Fibroblast of villous mesenchyme (primary cell): Measurements from ENCODE around the gene USP17L26. TPM values are rescaled to one million over a fixed set of nuclear protein-coding genes. Genes with fewer than 3 reads are reported as not detected.
"Not testable (repeated sequence)": the region's sequence is repeated elsewhere in the genome, so short reads cannot be mapped to it uniquely, and the experiment has no call there.

Source experiments
- DNase-seq: peaks from one replicate; pipeline ENCODE4 v3.0.0-alpha.2; 2010; ENCODE audit warnings: low read depth
- H3K4me3 ChIP-seq: 2 replicates; pipeline ENCODE4 v1.5.1; 2011; ENCODE audit warnings: low read depth, mild to moderate bottlenecking, low read length
- total RNA-seq: library from RNA; depleted of rRNA; stranded (reverse); fragments of >200 nt; gene quantifications from 2 replicates; pipeline ENCODE4 v1.2.3, GENCODE V29; 2012
- TF ChIP-seq, protein P1 (sequence below): IDR thresholded peaks from 2 replicates; pipeline ENCODE4 v1.5.1; 2012; ENCODE audit warnings: low read depth, mild to moderate bottlenecking, low read length; ENCODE audit not compliant: insufficient read depth

The USP17L26 gene, protein sequence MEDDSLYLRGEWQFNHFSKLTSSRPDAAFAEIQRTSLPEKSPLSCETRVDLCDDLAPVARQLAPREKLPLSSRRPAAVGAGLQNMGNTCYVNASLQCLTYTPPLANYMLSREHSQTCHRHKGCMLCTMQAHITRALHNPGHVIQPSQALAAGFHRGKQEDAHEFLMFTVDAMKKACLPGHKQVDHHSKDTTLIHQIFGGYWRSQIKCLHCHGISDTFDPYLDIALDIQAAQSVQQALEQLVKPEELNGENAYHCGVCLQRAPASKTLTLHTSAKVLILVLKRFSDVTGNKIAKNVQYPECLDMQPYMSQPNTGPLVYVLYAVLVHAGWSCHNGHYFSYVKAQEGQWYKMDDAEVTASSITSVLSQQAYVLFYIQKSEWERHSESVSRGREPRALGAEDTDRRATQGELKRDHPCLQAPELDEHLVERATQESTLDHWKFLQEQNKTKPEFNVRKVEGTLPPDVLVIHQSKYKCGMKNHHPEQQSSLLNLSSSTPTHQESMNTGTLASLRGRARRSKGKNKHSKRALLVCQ
- total RNA-seq: not detected in 2 replicates

DNA sequence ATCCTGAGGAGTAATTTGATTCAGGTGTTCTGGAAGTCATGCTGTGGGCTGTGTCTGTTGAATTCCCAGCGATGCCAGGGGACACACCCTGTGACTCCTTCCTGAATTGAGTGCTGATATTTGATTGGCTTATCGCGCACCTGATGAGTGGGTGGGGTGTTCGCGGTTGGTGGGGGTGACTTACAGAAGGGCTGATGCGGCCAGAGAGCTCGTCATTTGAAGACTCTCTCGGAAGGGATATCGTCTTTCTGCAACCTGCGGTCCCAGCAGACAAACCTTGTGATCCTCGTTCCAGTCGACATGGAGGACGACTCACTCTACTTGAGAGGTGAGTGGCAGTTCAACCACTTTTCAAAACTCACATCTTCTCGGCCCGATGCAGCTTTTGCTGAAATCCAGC lies at the start of gene USP17L26:
Gene USP17L26 (plus strand): TSS at position 301 of the 400 bp plus-strand sequence. CDS start 0 bp downstream, at position 301.
- H3K4me3 ChIP-seq, DNase-seq: not testable (repeated sequence)

DNA sequence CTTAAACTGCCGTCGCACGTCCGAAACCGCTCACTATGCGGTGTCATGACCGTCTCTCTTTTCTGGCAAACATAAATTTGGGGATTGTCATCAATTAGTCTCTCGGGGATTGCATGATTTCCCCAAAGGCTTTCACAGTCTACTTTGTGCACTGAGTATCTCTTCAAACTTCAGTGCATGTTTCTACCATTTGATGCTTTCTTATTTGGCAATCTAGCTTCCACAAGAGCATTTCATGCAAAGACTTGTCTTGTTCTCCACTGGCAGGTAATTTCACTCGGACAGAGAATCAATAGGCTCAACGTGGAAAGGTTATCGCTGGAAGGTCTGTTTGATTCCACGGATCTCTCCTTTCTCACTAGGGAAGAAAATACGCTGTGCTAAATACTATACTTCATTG lies 10.3 kb upstream of the USP17L26 start:
- DNase-seq: not testable (repeated sequence)

DNA sequence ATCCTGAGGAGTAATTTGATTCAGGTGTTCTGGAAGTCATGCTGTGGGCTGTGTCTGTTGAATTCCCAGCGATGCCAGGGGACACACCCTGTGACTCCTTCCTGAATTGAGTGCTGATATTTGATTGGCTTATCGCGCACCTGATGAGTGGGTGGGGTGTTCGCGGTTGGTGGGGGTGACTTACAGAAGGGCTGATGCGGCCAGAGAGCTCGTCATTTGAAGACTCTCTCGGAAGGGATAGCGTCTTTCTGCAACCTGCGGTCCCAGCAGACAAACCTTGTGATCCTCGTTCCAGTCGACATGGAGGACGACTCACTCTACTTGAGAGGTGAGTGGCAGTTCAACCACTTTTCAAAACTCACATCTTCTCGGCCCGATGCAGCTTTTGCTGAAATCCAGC lies 9.6 kb upstream of the USP17L26 start, which contains the start of gene USP17L24:
Gene USP17L24 (plus strand): TSS at position 301 of the 400 bp plus-strand sequence. CDS start 0 bp downstream, at position 301.
- H3K4me3 ChIP-seq: not testable (repeated sequence)

More for the DNA sequence above, 10.3 kb upstream of the USP17L26 start:
- H3K4me3 ChIP-seq: not testable (repeated sequence)

DNA sequence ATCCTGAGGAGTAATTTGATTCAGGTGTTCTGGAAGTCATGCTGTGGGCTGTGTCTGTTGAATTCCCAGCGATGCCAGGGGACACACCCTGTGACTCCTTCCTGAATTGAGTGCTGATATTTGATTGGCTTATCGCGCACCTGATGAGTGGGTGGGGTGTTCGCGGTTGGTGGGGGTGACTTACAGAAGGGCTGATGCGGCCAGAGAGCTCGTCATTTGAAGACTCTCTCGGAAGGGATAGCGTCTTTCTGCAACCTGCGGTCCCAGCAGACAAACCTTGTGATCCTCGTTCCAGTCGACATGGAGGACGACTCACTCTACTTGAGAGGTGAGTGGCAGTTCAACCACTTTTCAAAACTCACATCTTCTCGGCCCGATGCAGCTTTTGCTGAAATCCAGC lies 4.8 kb upstream of the USP17L26 start, which contains the start of gene USP17L25:
Gene USP17L25 (plus strand): TSS at position 301 of the 400 bp plus-strand sequence. CDS start 0 bp downstream, at position 301.
- H3K4me3 ChIP-seq, DNase-seq: not testable (repeated sequence)

More for the DNA sequence above, 9.6 kb upstream of the USP17L26 start, which contains the start of gene USP17L24:
- DNase-seq: not testable (repeated sequence)

DNA sequence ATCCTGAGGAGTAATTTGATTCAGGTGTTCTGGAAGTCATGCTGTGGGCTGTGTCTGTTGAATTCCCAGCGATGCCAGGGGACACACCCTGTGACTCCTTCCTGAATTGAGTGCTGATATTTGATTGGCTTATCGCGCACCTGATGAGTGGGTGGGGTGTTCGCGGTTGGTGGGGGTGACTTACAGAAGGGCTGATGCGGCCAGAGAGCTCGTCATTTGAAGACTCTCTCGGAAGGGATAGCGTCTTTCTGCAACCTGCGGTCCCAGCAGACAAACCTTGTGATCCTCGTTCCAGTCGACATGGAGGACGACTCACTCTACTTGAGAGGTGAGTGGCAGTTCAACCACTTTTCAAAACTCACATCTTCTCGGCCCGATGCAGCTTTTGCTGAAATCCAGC lies 4.6 kb downstream of the USP17L26 start, which contains the start of gene USP17L5:
Gene USP17L5 (plus strand): TSS at position 301 of the 400 bp plus-strand sequence. CDS start 0 bp downstream, at position 301.
- H3K4me3 ChIP-seq, DNase-seq: not testable (repeated sequence)

DNA sequence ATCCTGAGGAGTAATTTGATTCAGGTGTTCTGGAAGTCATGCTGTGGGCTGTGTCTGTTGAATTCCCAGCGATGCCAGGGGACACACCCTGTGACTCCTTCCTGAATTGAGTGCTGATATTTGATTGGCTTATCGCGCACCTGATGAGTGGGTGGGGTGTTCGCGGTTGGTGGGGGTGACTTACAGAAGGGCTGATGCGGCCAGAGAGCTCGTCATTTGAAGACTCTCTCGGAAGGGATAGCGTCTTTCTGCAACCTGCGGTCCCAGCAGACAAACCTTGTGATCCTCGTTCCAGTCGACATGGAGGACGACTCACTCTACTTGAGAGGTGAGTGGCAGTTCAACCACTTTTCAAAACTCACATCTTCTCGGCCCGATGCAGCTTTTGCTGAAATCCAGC lies 9.4 kb downstream of the USP17L26 start, which contains the start of gene USP17L27:
Gene USP17L27 (plus strand): TSS at position 301 of the 400 bp plus-strand sequence. CDS start 0 bp downstream, at position 301.
- not testable (repeated sequence) for H3K4me3 ChIP-seq, DNase-seq

DNA sequence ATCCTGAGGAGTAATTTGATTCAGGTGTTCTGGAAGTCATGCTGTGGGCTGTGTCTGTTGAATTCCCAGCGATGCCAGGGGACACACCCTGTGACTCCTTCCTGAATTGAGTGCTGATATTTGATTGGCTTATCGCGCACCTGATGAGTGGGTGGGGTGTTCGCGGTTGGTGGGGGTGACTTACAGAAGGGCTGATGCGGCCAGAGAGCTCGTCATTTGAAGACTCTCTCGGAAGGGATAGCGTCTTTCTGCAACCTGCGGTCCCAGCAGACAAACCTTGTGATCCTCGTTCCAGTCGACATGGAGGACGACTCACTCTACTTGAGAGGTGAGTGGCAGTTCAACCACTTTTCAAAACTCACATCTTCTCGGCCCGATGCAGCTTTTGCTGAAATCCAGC lies 14.1 kb downstream of the USP17L26 start, which contains the start of gene USP17L28:
Gene USP17L28 (plus strand): TSS at position 301 of the 400 bp plus-strand sequence. CDS start 0 bp downstream, at position 301.
- DNase-seq, H3K4me3 ChIP-seq: not testable (repeated sequence)

DNA sequence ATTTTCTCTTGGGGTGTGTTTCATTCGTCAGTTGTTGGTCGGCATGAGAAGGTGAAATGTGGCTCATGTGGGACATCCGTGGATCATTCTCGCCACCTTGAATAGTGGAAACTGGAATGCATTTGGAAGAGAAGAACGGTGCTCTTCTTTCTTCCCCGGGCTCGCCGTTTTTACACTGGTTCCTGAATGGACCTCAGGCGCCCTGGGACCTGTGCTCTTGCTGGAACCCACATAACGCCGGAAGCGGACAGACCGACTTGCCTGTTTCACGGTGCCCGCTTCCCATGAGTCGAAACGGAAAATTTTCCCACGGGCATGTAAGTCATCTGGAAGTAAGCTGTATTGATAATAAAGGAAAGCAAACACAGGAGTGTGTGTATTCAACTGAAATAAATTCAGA lies 16.4 kb downstream of the USP17L26 start:
- not testable (repeated sequence) for H3K4me3 ChIP-seq, DNase-seq

DNA sequence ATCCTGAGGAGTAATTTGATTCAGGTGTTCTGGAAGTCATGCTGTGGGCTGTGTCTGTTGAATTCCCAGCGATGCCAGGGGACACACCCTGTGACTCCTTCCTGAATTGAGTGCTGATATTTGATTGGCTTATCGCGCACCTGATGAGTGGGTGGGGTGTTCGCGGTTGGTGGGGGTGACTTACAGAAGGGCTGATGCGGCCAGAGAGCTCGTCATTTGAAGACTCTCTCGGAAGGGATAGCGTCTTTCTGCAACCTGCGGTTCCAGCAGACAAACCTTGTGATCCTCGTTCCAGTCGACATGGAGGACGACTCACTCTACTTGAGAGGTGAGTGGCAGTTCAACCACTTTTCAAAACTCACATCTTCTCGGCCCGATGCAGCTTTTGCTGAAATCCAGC lies 18.9 kb downstream of the USP17L26 start, which contains the start of gene USP17L29:
Gene USP17L29 (plus strand): TSS at position 301 of the 400 bp plus-strand sequence. CDS start 0 bp downstream, at position 301.
- not testable (repeated sequence) for DNase-seq, H3K4me3 ChIP-seq

DNA sequence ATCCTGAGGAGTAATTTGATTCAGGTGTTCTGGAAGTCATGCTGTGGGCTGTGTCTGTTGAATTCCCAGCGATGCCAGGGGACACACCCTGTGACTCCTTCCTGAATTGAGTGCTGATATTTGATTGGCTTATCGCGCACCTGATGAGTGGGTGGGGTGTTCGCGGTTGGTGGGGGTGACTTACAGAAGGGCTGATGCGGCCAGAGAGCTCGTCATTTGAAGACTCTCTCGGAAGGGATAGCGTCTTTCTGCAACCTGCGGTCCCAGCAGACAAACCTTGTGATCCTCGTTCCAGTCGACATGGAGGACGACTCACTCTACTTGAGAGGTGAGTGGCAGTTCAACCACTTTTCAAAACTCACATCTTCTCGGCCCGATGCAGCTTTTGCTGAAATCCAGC lies 28.4 kb downstream of the USP17L26 start, which contains the start of gene USP17L30:
Gene USP17L30 (plus strand): TSS at position 301 of the 400 bp plus-strand sequence. CDS start 0 bp downstream, at position 301.
- DNase-seq, H3K4me3 ChIP-seq: not testable (repeated sequence)

DNA sequence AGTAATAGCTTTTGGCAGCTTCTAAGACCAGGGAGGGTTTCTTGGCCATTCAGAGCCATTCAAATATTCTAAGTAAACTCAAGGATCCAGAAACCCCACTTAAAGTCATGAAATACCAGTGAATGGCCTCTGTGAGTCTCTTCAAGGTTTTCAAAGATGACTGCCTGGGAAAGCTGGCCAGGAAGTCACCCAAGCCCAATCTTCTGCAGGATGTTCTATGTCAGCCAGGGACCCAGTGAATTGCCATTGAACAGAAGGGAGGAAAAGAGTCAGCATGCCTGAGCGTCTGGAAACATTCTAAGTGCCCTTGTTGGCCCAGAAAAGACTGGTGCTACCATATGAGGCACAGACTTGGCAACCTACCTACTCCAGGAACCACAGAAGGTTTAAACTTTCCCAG lies 45.4 kb downstream of the USP17L26 start:
- not testable (repeated sequence) for H3K4me3 ChIP-seq, DNase-seq

DNA sequence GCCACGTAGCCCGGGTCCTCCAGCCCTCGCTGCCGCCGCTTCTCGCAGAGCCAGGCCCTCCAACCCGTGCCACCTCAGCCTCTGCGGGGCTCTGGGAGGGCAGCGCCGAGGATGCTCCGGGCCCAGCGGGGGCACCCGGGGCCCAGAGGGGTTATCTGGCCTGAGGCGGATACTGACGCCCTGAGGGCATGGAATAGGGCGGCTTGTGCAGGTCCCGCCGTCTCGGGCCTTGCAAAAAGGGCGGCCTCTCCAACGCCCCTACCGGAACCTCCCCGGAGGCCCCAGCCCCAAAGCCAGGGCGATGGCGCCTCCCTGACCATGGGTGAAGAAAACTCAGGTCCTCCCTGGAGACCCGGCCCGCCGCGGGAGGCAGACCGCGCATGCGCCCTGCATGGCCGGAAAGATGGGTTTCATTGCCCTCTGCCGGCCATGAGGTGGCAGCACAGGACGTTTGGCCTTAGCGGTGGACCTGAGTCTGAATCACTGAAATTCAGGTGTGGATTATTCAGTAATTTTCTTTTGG lies 46.6 kb downstream of the USP17L26 start:
- H3K4me3 ChIP-seq: peak overlapping the region; percentile 37
- not testable (repeated sequence) for DNase-seq
- TF ChIP-seq, protein P1, sequence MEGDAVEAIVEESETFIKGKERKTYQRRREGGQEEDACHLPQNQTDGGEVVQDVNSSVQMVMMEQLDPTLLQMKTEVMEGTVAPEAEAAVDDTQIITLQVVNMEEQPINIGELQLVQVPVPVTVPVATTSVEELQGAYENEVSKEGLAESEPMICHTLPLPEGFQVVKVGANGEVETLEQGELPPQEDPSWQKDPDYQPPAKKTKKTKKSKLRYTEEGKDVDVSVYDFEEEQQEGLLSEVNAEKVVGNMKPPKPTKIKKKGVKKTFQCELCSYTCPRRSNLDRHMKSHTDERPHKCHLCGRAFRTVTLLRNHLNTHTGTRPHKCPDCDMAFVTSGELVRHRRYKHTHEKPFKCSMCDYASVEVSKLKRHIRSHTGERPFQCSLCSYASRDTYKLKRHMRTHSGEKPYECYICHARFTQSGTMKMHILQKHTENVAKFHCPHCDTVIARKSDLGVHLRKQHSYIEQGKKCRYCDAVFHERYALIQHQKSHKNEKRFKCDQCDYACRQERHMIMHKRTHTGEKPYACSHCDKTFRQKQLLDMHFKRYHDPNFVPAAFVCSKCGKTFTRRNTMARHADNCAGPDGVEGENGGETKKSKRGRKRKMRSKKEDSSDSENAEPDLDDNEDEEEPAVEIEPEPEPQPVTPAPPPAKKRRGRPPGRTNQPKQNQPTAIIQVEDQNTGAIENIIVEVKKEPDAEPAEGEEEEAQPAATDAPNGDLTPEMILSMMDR: peak; percentile 35
